Fibroblast of villous mesenchyme (primary cell): ENCODE data around the gene CNTNAP2. TPM values are rescaled to one million over a fixed set of nuclear protein-coding genes. Genes with fewer than 3 reads are reported as not detected.

Source experiments
- DNase-seq: peaks from one replicate; pipeline ENCODE4 v3.0.0-alpha.2; 2010; ENCODE audit warnings: low read depth
- H3K4me3 ChIP-seq: 2 replicates; pipeline ENCODE4 v1.5.1; 2011; ENCODE audit warnings: low read depth, mild to moderate bottlenecking, low read length
- total RNA-seq: library from RNA; depleted of rRNA; stranded (reverse); fragments of >200 nt; gene quantifications from 2 replicates; pipeline ENCODE4 v1.2.3, GENCODE V29; 2012
- TF ChIP-seq, protein P1 (sequence below): IDR thresholded peaks from 2 replicates; pipeline ENCODE4 v1.5.1; 2012; ENCODE audit warnings: low read depth, mild to moderate bottlenecking, low read length; ENCODE audit not compliant: insufficient read depth

The CNTNAP2 gene
- total RNA-seq, 1 donor: not detected

DNA sequence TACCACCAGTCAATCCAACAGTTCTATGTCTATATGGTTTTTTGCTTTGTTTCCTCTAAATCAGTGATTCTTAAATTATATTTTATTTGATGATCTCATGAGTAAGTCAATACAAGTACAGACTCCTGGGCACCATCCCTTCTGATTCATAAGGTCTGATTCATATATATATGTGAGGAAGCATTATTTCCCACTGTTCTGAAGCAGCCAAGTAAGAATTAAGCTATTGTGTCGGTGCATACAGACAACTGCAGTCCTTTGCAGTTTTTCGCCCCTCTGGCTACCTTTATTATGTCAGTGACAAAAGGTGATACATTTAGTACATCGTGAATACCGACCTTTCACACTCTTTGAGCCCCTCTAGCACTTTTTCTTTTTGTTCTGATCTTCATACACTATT, 1394.3 kb downstream of the CNTNAP2 start:
- TF ChIP-seq, protein P1, sequence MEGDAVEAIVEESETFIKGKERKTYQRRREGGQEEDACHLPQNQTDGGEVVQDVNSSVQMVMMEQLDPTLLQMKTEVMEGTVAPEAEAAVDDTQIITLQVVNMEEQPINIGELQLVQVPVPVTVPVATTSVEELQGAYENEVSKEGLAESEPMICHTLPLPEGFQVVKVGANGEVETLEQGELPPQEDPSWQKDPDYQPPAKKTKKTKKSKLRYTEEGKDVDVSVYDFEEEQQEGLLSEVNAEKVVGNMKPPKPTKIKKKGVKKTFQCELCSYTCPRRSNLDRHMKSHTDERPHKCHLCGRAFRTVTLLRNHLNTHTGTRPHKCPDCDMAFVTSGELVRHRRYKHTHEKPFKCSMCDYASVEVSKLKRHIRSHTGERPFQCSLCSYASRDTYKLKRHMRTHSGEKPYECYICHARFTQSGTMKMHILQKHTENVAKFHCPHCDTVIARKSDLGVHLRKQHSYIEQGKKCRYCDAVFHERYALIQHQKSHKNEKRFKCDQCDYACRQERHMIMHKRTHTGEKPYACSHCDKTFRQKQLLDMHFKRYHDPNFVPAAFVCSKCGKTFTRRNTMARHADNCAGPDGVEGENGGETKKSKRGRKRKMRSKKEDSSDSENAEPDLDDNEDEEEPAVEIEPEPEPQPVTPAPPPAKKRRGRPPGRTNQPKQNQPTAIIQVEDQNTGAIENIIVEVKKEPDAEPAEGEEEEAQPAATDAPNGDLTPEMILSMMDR: no peak
- no peak for DNase-seq
- no peak overlapping the region for H3K4me3 ChIP-seq

- H3K4me3 ChIP-seq: no peak overlapping the region
- DNase-seq: no peak
- TF ChIP-seq, protein P1: no peak
Measured at GRCh38 chr7:147513451-147513850, 1396.8 kb downstream of the CNTNAP2 start.

DNA sequence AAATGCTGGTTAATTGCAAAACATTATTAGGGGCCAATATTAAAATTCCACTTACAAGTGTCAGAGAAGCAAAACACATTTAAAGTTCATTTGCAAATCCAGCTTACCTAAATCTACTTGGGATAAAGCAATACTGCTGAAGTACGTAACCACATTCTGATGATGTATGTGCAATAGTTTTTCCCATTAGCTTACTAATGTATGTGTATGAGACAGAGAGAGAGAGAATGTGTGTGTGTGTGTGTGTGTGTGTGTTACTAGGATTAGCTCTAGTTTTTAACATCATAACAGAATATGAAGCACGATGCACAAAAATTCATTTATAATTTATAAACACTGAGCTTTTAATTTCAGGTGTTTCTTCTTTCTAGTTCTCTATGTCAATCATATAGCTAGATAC, 1399.8 kb downstream of the CNTNAP2 start:
- no peak for DNase-seq
- TF ChIP-seq, protein P1: no peak
- no peak overlapping the region for H3K4me3 ChIP-seq

GRCh38 chr7:147519062-147519461, 1402.5 kb downstream of the CNTNAP2 start:
- H3K4me3 ChIP-seq: no peak overlapping the region
- DNase-seq: no peak
- TF ChIP-seq, protein P1: no peak

- H3K4me3 ChIP-seq: no peak overlapping the region
- DNase-seq: no peak
- TF ChIP-seq, protein P1: no peak
Measured at GRCh38 chr7:147523056-147523455, 1406.5 kb downstream of the CNTNAP2 start.

DNA sequence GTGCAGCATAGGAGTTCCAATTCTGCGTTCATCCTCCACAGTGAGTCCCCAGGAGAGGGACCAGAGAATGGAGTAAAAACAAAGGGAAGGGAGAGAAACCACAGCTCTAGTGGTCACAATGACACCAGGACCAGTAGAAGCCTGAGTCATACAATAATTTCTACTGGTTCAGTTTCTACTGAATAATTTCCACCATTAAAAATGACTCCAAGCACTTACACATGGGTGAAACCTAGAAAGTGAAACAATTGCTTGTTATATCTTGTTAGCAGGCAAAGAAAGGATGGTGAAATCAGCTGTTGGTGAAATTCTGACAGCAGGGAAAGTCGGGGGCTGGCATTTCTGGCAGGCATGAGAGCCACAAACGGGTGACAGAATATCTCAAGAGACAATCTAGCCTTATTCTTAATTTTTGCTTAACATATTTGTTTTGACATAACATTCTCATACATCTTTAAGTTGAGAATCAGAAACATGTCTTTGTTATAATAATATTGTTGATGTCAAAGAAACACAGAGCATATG, 1408.2 kb downstream of the CNTNAP2 start:
- no peak for DNase-seq
- no peak overlapping the region for H3K4me3 ChIP-seq
- TF ChIP-seq, protein P1: no peak

- TF ChIP-seq, protein P1: no peak
- H3K4me3 ChIP-seq: no peak overlapping the region
- no peak for DNase-seq
Measured at GRCh38 chr7:147525325-147525724, 1408.7 kb downstream of the CNTNAP2 start.
